Ishikawa (cell line): Measurements from ENCODE around the gene EIF2S2.

Experiments
- CEBPB ChIP-seq: IDR thresholded peaks from 2 replicates; pipeline ENCODE4 v1.6.1; 2012
- CREB1 ChIP-seq: IDR thresholded peaks from 2 replicates; pipeline ENCODE4 v1.6.1; 2012; ENCODE audit warnings: low read depth
- EGR1 ChIP-seq: IDR thresholded peaks from 2 replicates; pipeline ENCODE4 v1.6.1; 2012
- EP300 ChIP-seq: IDR thresholded peaks from 2 replicates; pipeline ENCODE4 v1.6.1; 2012; ENCODE audit warnings: borderline replicate concordance
- FOXM1 ChIP-seq: IDR thresholded peaks from 2 replicates; pipeline ENCODE4 v1.6.1; 2012; ENCODE audit warnings: low read depth, borderline replicate concordance
- NFIC ChIP-seq: IDR thresholded peaks from 2 replicates; pipeline ENCODE4 v1.6.1; 2012
- RAD21 ChIP-seq: IDR thresholded peaks from 2 replicates; pipeline ENCODE4 v1.6.1; 2012; ENCODE audit warnings: low read depth
- TAF1 ChIP-seq: IDR thresholded peaks from 2 replicates; pipeline ENCODE4 v1.6.1; 2012; ENCODE audit warnings: low read depth, mild to moderate bottlenecking
- TCF12 ChIP-seq: IDR thresholded peaks from 2 replicates; pipeline ENCODE4 v1.6.1; 2012; ENCODE audit warnings: low read depth
- YY1 ChIP-seq: IDR thresholded peaks from 2 replicates; pipeline ENCODE4 v1.6.1; 2012; ENCODE audit warnings: low read depth
- ZBTB7A ChIP-seq: IDR thresholded peaks from 2 replicates; pipeline ENCODE4 v1.6.1; 2012; ENCODE audit warnings: low read depth
- TF ChIP-seq, protein P1 (sequence below): IDR thresholded peaks from 2 replicates; pipeline ENCODE4 v1.6.1; 2012; ENCODE audit warnings: low read depth, mild to moderate bottlenecking
- TF ChIP-seq, protein P2 (sequence below): IDR thresholded peaks from 2 replicates; pipeline ENCODE4 v1.6.1; 2012
- TF ChIP-seq, protein P3 (sequence below): IDR thresholded peaks from 2 replicates; pipeline ENCODE4 v1.6.1; 2012

DNA sequence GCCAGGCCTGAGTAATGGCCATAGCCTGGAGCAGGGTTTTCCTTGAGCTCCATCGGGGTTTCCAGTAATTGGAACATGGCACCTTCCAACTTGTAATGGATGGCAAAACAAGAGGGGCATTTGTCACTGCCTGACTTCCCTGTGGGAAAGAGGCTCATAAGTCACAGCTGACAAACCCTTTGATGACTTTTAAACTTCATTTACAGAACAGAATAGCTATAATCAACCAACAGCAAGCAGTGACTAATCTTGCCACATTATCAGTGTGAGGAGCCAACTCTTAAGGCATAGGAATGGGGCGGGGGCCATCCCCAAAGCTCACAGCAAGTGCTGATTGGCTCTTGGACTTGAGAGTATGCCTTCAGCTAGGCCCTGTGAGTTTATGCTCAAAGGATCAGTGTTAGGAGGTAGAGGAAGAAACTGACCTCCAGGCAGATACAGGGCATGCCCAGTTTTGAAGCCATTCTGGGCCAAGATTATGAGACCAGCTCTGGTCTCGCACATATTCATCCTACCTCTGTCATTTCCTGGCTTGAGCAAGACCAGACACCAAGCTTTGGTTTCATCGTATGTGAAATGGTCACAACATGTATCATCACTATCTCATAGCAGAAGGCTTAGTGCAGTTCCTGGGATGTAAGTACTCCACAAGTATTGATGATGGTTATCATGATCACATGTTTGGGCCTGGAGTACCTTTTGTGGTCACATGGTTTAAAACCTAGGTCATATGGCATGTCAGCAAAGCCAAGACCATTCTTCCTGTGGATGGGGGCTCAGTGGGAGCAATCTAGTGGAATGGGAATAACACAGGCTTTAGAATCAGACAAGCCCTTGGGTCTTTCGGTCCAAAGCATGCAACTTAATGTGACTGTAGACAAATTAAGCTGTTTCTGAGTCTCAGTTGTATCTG lies 49.2 kb downstream of the EIF2S2 start:
- no peak for TF ChIP-seq YY1
- TF ChIP-seq, protein P1, sequence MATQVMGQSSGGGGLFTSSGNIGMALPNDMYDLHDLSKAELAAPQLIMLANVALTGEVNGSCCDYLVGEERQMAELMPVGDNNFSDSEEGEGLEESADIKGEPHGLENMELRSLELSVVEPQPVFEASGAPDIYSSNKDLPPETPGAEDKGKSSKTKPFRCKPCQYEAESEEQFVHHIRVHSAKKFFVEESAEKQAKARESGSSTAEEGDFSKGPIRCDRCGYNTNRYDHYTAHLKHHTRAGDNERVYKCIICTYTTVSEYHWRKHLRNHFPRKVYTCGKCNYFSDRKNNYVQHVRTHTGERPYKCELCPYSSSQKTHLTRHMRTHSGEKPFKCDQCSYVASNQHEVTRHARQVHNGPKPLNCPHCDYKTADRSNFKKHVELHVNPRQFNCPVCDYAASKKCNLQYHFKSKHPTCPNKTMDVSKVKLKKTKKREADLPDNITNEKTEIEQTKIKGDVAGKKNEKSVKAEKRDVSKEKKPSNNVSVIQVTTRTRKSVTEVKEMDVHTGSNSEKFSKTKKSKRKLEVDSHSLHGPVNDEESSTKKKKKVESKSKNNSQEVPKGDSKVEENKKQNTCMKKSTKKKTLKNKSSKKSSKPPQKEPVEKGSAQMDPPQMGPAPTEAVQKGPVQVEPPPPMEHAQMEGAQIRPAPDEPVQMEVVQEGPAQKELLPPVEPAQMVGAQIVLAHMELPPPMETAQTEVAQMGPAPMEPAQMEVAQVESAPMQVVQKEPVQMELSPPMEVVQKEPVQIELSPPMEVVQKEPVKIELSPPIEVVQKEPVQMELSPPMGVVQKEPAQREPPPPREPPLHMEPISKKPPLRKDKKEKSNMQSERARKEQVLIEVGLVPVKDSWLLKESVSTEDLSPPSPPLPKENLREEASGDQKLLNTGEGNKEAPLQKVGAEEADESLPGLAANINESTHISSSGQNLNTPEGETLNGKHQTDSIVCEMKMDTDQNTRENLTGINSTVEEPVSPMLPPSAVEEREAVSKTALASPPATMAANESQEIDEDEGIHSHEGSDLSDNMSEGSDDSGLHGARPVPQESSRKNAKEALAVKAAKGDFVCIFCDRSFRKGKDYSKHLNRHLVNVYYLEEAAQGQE = no peak
- TF ChIP-seq, protein P2, sequence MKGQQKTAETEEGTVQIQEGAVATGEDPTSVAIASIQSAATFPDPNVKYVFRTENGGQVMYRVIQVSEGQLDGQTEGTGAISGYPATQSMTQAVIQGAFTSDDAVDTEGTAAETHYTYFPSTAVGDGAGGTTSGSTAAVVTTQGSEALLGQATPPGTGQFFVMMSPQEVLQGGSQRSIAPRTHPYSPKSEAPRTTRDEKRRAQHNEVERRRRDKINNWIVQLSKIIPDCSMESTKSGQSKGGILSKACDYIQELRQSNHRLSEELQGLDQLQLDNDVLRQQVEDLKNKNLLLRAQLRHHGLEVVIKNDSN = no peak
- TF ChIP-seq FOXM1 = no peak
- TF ChIP-seq, protein P3, sequence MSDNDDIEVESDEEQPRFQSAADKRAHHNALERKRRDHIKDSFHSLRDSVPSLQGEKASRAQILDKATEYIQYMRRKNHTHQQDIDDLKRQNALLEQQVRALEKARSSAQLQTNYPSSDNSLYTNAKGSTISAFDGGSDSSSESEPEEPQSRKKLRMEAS = no peak
- no peak for TF ChIP-seq CEBPB
- no peak for TF ChIP-seq RAD21
- TF ChIP-seq TAF1 = no peak
- no peak for TF ChIP-seq EP300
- TF ChIP-seq NFIC = no peak
- no peak for TF ChIP-seq EGR1
- no peak for TF ChIP-seq CREB1
- no peak for TF ChIP-seq TCF12
- no peak for TF ChIP-seq ZBTB7A
